Measurements from ENCODE around the gene CNTN4. TPM values are rescaled to one million over a fixed set of nuclear protein-coding genes. Genes with fewer than 3 reads are reported as not detected.
A peak's percentile ranks its signal among the peaks of the same experiment; 100 is the strongest.

CNTN4 gene
- total and polyA plus RNA-seq, 4 donors, result 1.5 to 30.7 (median 5.7) TPM

- WGBS, 2 donors, result 33 to 48% methylated on average over 1 of the region's 1 CpG
- TF ChIP-seq CTCF (IDR thresholded peaks at IDR 0.05; ENCODE audit: control extremely low read depth, extremely low read depth), result no peak
- peak; percentile 32 to 66 (median 61) for DNase-seq
These were observed 691.7 kb downstream of the CNTN4 start for GRCh38 chr3:2790266-2790815.

GRCh38 chr3:2792432-2792831 lies 693.8 kb downstream of the CNTN4 start:
- TF ChIP-seq CTCF (IDR thresholded peaks at IDR 0.05; ENCODE audit: control extremely low read depth, extremely low read depth), result no peak
- H3K27me3 ChIP-seq (ENCODE audit: control insufficient read depth in 3 of 3, insufficient read depth in 3 of 3, low read length in 2 of 3), result no peaks in the 10 kb centered on the region
- peaks cover 0 to 5% (median 0%) of the 10 kb centered on the region in 5 donors for H3K4me1 ChIP-seq (ENCODE audit: control insufficient read depth in 5 of 5, insufficient read depth in 5 of 5, low read length in 5 of 5)
- no peak overlapping the region for H3K9ac ChIP-seq (ENCODE audit: insufficient read depth in 1 of 2, low read length in 2 of 2)
- DNase-seq (no peak), ATAC-seq (ENCODE audit: insufficient read depth, low FRiP score) (no peak)
- 68 to 88% methylated on average over 1 of the region's 1 CpG for WGBS, 2 donors
- H3K36me3 ChIP-seq (ENCODE audit: control insufficient read depth in 4 of 4, insufficient read depth in 4 of 4, low read length in 4 of 4), result no peaks in the 10 kb centered on the region
- H3K4me3 ChIP-seq, result no peak overlapping the region
- H3K27ac ChIP-seq (ENCODE audit: low read depth in 1 of 2, low read length in 1 of 2), result no peak overlapping the region
- no peaks in the 10 kb centered on the region for H3K9me3 ChIP-seq (ENCODE audit: control insufficient read depth in 4 of 4, insufficient read depth in 3 of 4, low read length in 3 of 4)

More at GRCh38 chr3:2790266-2790815, 691.7 kb downstream of the CNTN4 start:
- H3K9ac ChIP-seq (ENCODE audit: insufficient read depth in 1 of 2, low read length in 2 of 2), result no peak overlapping the region
- H3K9me3 ChIP-seq (ENCODE audit: control insufficient read depth in 4 of 4, insufficient read depth in 3 of 4, low read length in 3 of 4), result no peaks in the 10 kb centered on the region
- peaks cover 0 to 5% (median 0%) of the 10 kb centered on the region in 5 donors for H3K4me1 ChIP-seq (ENCODE audit: control insufficient read depth in 5 of 5, insufficient read depth in 5 of 5, low read length in 5 of 5)
- no peak overlapping the region for H3K27ac ChIP-seq (ENCODE audit: low read depth in 1 of 2, low read length in 1 of 2)
- no peaks in the 10 kb centered on the region for H3K36me3 ChIP-seq (ENCODE audit: control insufficient read depth in 4 of 4, insufficient read depth in 4 of 4, low read length in 4 of 4)
- ATAC-seq (ENCODE audit: insufficient read depth, low FRiP score), result no peak
- no peaks in the 10 kb centered on the region for H3K27me3 ChIP-seq (ENCODE audit: control insufficient read depth in 3 of 3, insufficient read depth in 3 of 3, low read length in 2 of 3)
- H3K4me3 ChIP-seq, result no peak overlapping the region

DNA sequence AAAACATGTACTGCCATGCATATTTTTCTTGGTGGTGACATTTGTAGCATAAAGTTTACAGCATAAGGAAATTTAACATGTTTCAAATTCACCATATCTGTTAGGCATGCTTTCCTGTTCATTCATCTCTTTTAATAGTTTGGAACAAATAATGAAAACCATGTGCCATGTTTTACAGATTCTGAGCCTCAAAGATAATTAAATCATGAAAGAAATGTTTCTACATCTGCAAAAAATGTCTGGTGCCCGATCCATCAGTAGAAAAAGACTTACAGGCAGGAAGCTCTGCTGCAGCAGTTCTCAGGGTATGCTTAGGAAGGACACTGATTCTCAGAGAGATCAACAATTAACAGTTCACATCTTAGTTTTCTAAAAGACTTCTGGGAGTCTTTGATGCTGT lies 695.3 kb downstream of the CNTN4 start:
- H3K9me3 ChIP-seq (ENCODE audit: control insufficient read depth in 4 of 4, insufficient read depth in 3 of 4, low read length in 3 of 4), result no peaks in the 10 kb centered on the region
- 86% methylated on average over 1 of the region's 1 CpG for WGBS, 2 donors
- DNase-seq (no peak), ATAC-seq (ENCODE audit: insufficient read depth, low FRiP score) (no peak)
- H3K4me1 ChIP-seq (ENCODE audit: control insufficient read depth in 5 of 5, insufficient read depth in 5 of 5, low read length in 5 of 5), result peaks cover 0 to 5% (median 0%) of the 10 kb centered on the region in 5 donors
- no peak for TF ChIP-seq CTCF (IDR thresholded peaks at IDR 0.05; ENCODE audit: control extremely low read depth, extremely low read depth)
- no peaks in the 10 kb centered on the region for H3K27me3 ChIP-seq (ENCODE audit: control insufficient read depth in 3 of 3, insufficient read depth in 3 of 3, low read length in 2 of 3)
- H3K9ac ChIP-seq (ENCODE audit: insufficient read depth in 1 of 2, low read length in 2 of 2), result no peak overlapping the region
- no peaks in the 10 kb centered on the region for H3K36me3 ChIP-seq (ENCODE audit: control insufficient read depth in 4 of 4, insufficient read depth in 4 of 4, low read length in 4 of 4)
- H3K27ac ChIP-seq (ENCODE audit: low read depth in 1 of 2, low read length in 1 of 2), result no peak overlapping the region
- H3K4me3 ChIP-seq, result no peak overlapping the region

GRCh38 chr3:2802429-2802828 lies 703.8 kb downstream of the CNTN4 start:
- Histone ChIP-seq H3K27ac (ENCODE audit: low read depth in 1 of 2, low read length in 1 of 2) (no peak overlapping the region), H3K9ac (ENCODE audit: insufficient read depth in 1 of 2, low read length in 2 of 2) (no peak overlapping the region), H3K36me3 (ENCODE audit: control insufficient read depth in 4 of 4, insufficient read depth in 4 of 4, low read length in 4 of 4) (no peaks in the 10 kb centered on the region), H3K4me3 (no peak overlapping the region), H3K27me3 (ENCODE audit: control insufficient read depth in 3 of 3, insufficient read depth in 3 of 3, low read length in 2 of 3) (no peaks in the 10 kb centered on the region), H3K4me1 (ENCODE audit: control insufficient read depth in 5 of 5, insufficient read depth in 5 of 5, low read length in 5 of 5) (no peaks in the 10 kb centered on the region), H3K9me3 (ENCODE audit: control insufficient read depth in 4 of 4, insufficient read depth in 3 of 4, low read length in 3 of 4) (no peaks in the 10 kb centered on the region)
- ATAC-seq (ENCODE audit: insufficient read depth, low FRiP score) (no peak), DNase-seq (no peak)
- WGBS, 2 donors, result 69 to 77% methylated on average over 7 of the region's 7 CpGs
- no peak for TF ChIP-seq CTCF (IDR thresholded peaks at IDR 0.05; ENCODE audit: control extremely low read depth, extremely low read depth)
